ENCODE measurements around the gene LDLRAD3. TPM values are rescaled to one million over a fixed set of nuclear protein-coding genes. Genes with fewer than 3 reads are reported as not detected.

Gene LDLRAD3
- total RNA-seq, 1 donor from 2014 or later: 18.2 TPM

GRCh38 chr11:36240801-36241200 lies 296.9 kb downstream of the LDLRAD3 start:
- Mint-ChIP-seq H3K36me3 (ENCODE audit: unreplicated experiment) (peaks cover 2% of the 10 kb centered on the region), H3K4me1 (ENCODE audit: unreplicated experiment) (no peaks in the 10 kb centered on the region), H3K27me3 (ENCODE audit: unreplicated experiment) (no peaks in the 10 kb centered on the region), H3K4me3 (ENCODE audit: unreplicated experiment) (no peak overlapping the region), H3K27ac (ENCODE audit: unreplicated experiment) (no peak overlapping the region), H3K9me3 (ENCODE audit: unreplicated experiment) (peaks cover 8% of the 10 kb centered on the region)
- no peak for DNase-seq (ENCODE audit: extremely low spot score, unreplicated experiment)
- no peak for TF ChIP-seq CTCF (IDR thresholded peaks at IDR 0.05)

- H3K36me3 Mint-ChIP-seq (ENCODE audit: unreplicated experiment): peaks cover 2% of the 10 kb centered on the region
- H3K4me1 Mint-ChIP-seq (ENCODE audit: unreplicated experiment): no peaks in the 10 kb centered on the region
- no peak for TF ChIP-seq CTCF (IDR thresholded peaks at IDR 0.05)
- peaks cover 8% of the 10 kb centered on the region for H3K9me3 Mint-ChIP-seq (ENCODE audit: unreplicated experiment)
- DNase-seq (ENCODE audit: extremely low spot score, unreplicated experiment): no peak
- no peaks in the 10 kb centered on the region for H3K27me3 Mint-ChIP-seq (ENCODE audit: unreplicated experiment)
- H3K27ac Mint-ChIP-seq (ENCODE audit: unreplicated experiment): no peak overlapping the region
- H3K4me3 Mint-ChIP-seq (ENCODE audit: unreplicated experiment): no peak overlapping the region
These were observed 297.6 kb downstream of the LDLRAD3 start for GRCh38 chr11:36241497-36241896.

- Mint-ChIP-seq H3K4me3 (ENCODE audit: unreplicated experiment) (no peak overlapping the region), H3K27me3 (ENCODE audit: unreplicated experiment) (peaks cover 5% of the 10 kb centered on the region), H3K4me1 (ENCODE audit: unreplicated experiment) (peaks cover 4% of the 10 kb centered on the region), H3K27ac (ENCODE audit: unreplicated experiment) (no peak overlapping the region), H3K36me3 (ENCODE audit: unreplicated experiment) (peaks cover 2% of the 10 kb centered on the region), H3K9me3 (ENCODE audit: unreplicated experiment) (peaks cover 8% of the 10 kb centered on the region)
- DNase-seq (ENCODE audit: extremely low spot score, unreplicated experiment): no peak
- TF ChIP-seq CTCF (IDR thresholded peaks at IDR 0.05): no peak
These were observed 299.8 kb downstream of the LDLRAD3 start for GRCh38 chr11:36243641-36244040.

GRCh38 chr11:36247493-36247892 lies 303.6 kb downstream of the LDLRAD3 start:
- H3K27ac Mint-ChIP-seq (ENCODE audit: unreplicated experiment): no peak overlapping the region
- TF ChIP-seq CTCF (IDR thresholded peaks at IDR 0.05): no peak
- H3K4me1 Mint-ChIP-seq (ENCODE audit: unreplicated experiment): peaks cover 22% of the 10 kb centered on the region
- H3K36me3 Mint-ChIP-seq (ENCODE audit: unreplicated experiment): peaks cover 2% of the 10 kb centered on the region
- H3K4me3 Mint-ChIP-seq (ENCODE audit: unreplicated experiment): no peak overlapping the region
- H3K27me3 Mint-ChIP-seq (ENCODE audit: unreplicated experiment): peaks cover 5% of the 10 kb centered on the region
- peaks cover 11% of the 10 kb centered on the region for H3K9me3 Mint-ChIP-seq (ENCODE audit: unreplicated experiment)
- DNase-seq (ENCODE audit: extremely low spot score, unreplicated experiment): no peak

GRCh38 chr11:36248436-36248835 lies 304.6 kb downstream of the LDLRAD3 start:
- Mint-ChIP-seq H3K4me3 (ENCODE audit: unreplicated experiment) (no peak overlapping the region), H3K9me3 (ENCODE audit: unreplicated experiment) (peaks cover 11% of the 10 kb centered on the region), H3K27me3 (ENCODE audit: unreplicated experiment) (peaks cover 5% of the 10 kb centered on the region), H3K4me1 (ENCODE audit: unreplicated experiment) (peaks cover 27% of the 10 kb centered on the region), H3K27ac (ENCODE audit: unreplicated experiment) (peak overlapping the region; percentile 74), H3K36me3 (ENCODE audit: unreplicated experiment) (peaks cover 2% of the 10 kb centered on the region)
- no peak for TF ChIP-seq CTCF (IDR thresholded peaks at IDR 0.05)
- DNase-seq (ENCODE audit: extremely low spot score, unreplicated experiment): no peak
